Amygdala (tissue), 56 donors: Measurements from ENCODE around the gene TFDP2.
"Not testable (repeated sequence)": the region's sequence is repeated elsewhere in the genome, so short reads cannot be mapped to it uniquely, and the experiment has no call there.

Experiments
- DNase-seq, 56 donors: peaks; one replicate each; lab custom pipeline; 2025; lab: John Stamatoyannopoulos, UW

TFDP2 gene

GRCh38 chr3:142028243-142028777, 121.0 kb downstream of the TFDP2 start:
- peak in 1 of 56 donors; percentile 32 for DNase-seq

- DNase-seq, result peak in 4 of 56 donors; percentile 1 to 18 (median 2)
Measured at GRCh38 chr3:142027735-142028134, 121.6 kb downstream of the TFDP2 start.

- DNase-seq, result no peak
Measured at GRCh38 chr3:142027300-142027699, 122.0 kb downstream of the TFDP2 start.

- no peak for DNase-seq
Measured at GRCh38 chr3:142026333-142026732, 123.0 kb downstream of the TFDP2 start.

- DNase-seq, result peak in 2 of 56 donors; percentile 6 to 20
Measured at GRCh38 chr3:142022381-142022780, 127.0 kb downstream of the TFDP2 start.

GRCh38 chr3:142021127-142021526, 128.2 kb downstream of the TFDP2 start:
- no peak for DNase-seq

GRCh38 chr3:142019794-142020320, 129.5 kb downstream of the TFDP2 start:
- DNase-seq, result no peak

GRCh38 chr3:142013993-142014392, 135.4 kb downstream of the TFDP2 start:
- no peak for DNase-seq

- DNase-seq, result no peak
Measured at GRCh38 chr3:142013326-142013980, 135.9 kb downstream of the TFDP2 start.

GRCh38 chr3:142009029-142009428, 140.3 kb downstream of the TFDP2 start:
- DNase-seq, result no peak

- no peak for DNase-seq
Measured at GRCh38 chr3:142007710-142008399, 141.5 kb downstream of the TFDP2 start.

- DNase-seq, result not testable (repeated sequence)
Measured at GRCh38 chr3:142004957-142005356, 144.4 kb downstream of the TFDP2 start.

- no peak for DNase-seq
Measured at GRCh38 chr3:142004025-142004424, 145.3 kb downstream of the TFDP2 start.

GRCh38 chr3:142003291-142003690, 146.1 kb downstream of the TFDP2 start:
- no peak for DNase-seq

GRCh38 chr3:142000325-142000870, 148.9 kb downstream of the TFDP2 start:
- DNase-seq, result no peak

GRCh38 chr3:141998669-141999290, 150.6 kb downstream of the TFDP2 start:
- peak in 1 of 56 donors; percentile 1 for DNase-seq

GRCh38 chr3:141996437-141996836, 152.9 kb downstream of the TFDP2 start:
- DNase-seq, result no peak

GRCh38 chr3:141994856-141995255, 154.5 kb downstream of the TFDP2 start:
- no peak for DNase-seq

GRCh38 chr3:141992512-141992911, 156.8 kb downstream of the TFDP2 start:
- DNase-seq, result no peak

- DNase-seq, result no peak
Measured at GRCh38 chr3:141986548-141987107, 162.7 kb downstream of the TFDP2 start.

GRCh38 chr3:141981084-141981483, 168.3 kb downstream of the TFDP2 start:
- no peak for DNase-seq
